ENCODE measurements around the gene SYTL2.

DNA sequence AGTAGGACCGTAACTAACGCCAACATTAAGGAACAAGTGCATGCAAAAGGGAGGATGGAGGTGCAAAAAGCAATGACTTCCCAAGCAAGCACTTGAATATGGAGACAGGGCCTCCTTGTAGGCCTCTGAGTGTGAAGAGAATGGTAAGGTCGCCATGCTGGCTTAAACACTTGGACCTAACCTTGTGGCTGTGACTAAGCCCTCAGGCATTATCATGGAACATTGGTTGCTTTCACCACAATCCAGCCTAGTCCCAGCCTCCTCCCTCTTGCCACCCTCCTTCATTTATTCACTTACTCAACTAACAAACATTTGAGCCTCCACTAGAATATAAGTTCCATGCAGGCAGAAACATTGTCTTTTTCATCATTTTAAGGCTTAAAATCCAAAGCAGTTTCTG lies 11.9 kb upstream of the SYTL2 start:
- TF ChIP-seq, protein P1, sequence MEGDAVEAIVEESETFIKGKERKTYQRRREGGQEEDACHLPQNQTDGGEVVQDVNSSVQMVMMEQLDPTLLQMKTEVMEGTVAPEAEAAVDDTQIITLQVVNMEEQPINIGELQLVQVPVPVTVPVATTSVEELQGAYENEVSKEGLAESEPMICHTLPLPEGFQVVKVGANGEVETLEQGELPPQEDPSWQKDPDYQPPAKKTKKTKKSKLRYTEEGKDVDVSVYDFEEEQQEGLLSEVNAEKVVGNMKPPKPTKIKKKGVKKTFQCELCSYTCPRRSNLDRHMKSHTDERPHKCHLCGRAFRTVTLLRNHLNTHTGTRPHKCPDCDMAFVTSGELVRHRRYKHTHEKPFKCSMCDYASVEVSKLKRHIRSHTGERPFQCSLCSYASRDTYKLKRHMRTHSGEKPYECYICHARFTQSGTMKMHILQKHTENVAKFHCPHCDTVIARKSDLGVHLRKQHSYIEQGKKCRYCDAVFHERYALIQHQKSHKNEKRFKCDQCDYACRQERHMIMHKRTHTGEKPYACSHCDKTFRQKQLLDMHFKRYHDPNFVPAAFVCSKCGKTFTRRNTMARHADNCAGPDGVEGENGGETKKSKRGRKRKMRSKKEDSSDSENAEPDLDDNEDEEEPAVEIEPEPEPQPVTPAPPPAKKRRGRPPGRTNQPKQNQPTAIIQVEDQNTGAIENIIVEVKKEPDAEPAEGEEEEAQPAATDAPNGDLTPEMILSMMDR (conservative IDR thresholded peaks at IDR 0.05; ENCODE audit: low read depth in 2 of 2), result no peak
- no peak for TF ChIP-seq POLR2AphosphoS5 (IDR thresholded peaks at IDR 0.05; ENCODE audit: low read depth)

Measured in GM23338 (cell line).